K562 (cell line): ENCODE measurements around the gene SNW1. TPM values are rescaled to one million over a fixed set of nuclear protein-coding genes. Genes with fewer than 3 reads are reported as not detected.
A peak's percentile ranks its signal among the peaks of the same experiment; 100 is the strongest.

Source experiments
- ATF1 ChIP-seq, 2 experiments: fragments of 450-650 bp in 1 of 2; IDR thresholded peaks; 2 replicates each; pipeline ENCODE4 v1.6.1; 2016; ENCODE audit warnings: missing compliant biosample characterization in 1 of 2, missing genetic modification characterization in 1 of 2
- CEBPG ChIP-seq, 3 experiments: fragments of 200-800 bp in 1 of 3; sonication (Bioruptor generic) in 1 of 3; sonication (generic) in 1 of 3; formaldehyde crosslinking in 1 of 3; IDR thresholded peaks in 2 of 3; conservative IDR thresholded peaks in 1 of 3; 2 replicates each; pipeline versions ENCODE4 v1.6.1 to v1.8.0; 2016 to 2022; ENCODE audit warnings: missing compliant biosample characterization in 2 of 3, missing genetic modification characterization in 2 of 3, mild to moderate bottlenecking in 1 of 3, missing genetic modification reagents in 1 of 3
- MAFK ChIP-seq: IDR thresholded peaks from 2 replicates; pipeline ENCODE4 v1.6.1; 2011; ENCODE audit warnings: low read length, improper control_type of control experiment
- SMARCC2 ChIP-seq: fragments of 450-650 bp; IDR thresholded peaks from 2 replicates; pipeline ENCODE4 v1.6.1; 2017; ENCODE audit warnings: antibody characterized with exemption, moderate library complexity, mild to moderate bottlenecking, low read depth
- polyA plus RNA-seq, 8 experiments: library from polyadenylated mRNA; depleted of rRNA in 4 of 8; stranded (reverse) in 5 of 8; unstranded in 3 of 8; fragments of >200 nt; fragmentation: Nextera tagmentation in 2 of 8; fragmentation: Illumina TruSeq in 1 of 8; extraction: Ambion mirVana in 2 of 8; extraction: Trizol in 1 of 8; gene quantifications; 2 replicates each; pipeline versions ENCODE4 v1.2.1 to v1.2.3, GENCODE V29; 2011 to 2014; ENCODE audit warnings: inconsistent platforms in 1 of 8, missing spikeins in 1 of 8
- total RNA-seq, 7 experiments: library from RNA; depleted of rRNA in 6 of 7; stranded (reverse); fragments of >200 nt in 6 of 7; fragmentation: Illumina TruSeq in 2 of 7; extraction: Trizol in 2 of 7; gene quantifications; 2 replicates each; pipeline versions ENCODE4 v1.2.1 to v1.2.3, GENCODE V29; 2011 to 2021; ENCODE audit warnings: low replicate concordance in 1 of 7
- TF ChIP-seq, protein P1 (sequence below), 2 experiments: fragments of 450-650 bp; formaldehyde crosslinking in 1 of 2; IDR thresholded peaks; 2 replicates each; pipeline versions ENCODE4 v1.4.0 to v1.6.1; 2014 to 2020; ENCODE audit warnings: mild to moderate bottlenecking in 2 of 2, borderline replicate concordance in 1 of 2, low read depth in 1 of 2
- TF ChIP-seq, protein P2 (sequence below), 2 experiments: IDR thresholded peaks; 2 replicates each; pipeline ENCODE4 v1.6.1; 2011; ENCODE audit warnings: borderline replicate concordance in 1 of 2, control low read depth in 1 of 2, low read depth in 1 of 2, low read length in 1 of 2, mild to moderate bottlenecking in 1 of 2, mixed read lengths in 1 of 2, moderate library complexity in 1 of 2; ENCODE audit not compliant: insufficient read depth in 1 of 2, insufficient read length in 1 of 2, poor library complexity in 1 of 2, severe bottlenecking in 1 of 2; ENCODE audit errors: extremely low read depth in 1 of 2
- TF ChIP-seq, protein P3 (sequence below), 2 experiments: fragments of 450-650 bp; IDR thresholded peaks; 2 replicates each; pipeline ENCODE4 v1.6.1; 2018; ENCODE audit warnings: mild to moderate bottlenecking in 2 of 2, low read depth in 1 of 2; ENCODE audit not compliant: partially characterized antibody in 2 of 2
- TF ChIP-seq, protein P4 (sequence below): fragments of 450-650 bp; IDR thresholded peaks from 2 replicates; pipeline ENCODE4 v1.6.1; 2016; ENCODE audit warnings: antibody characterized with exemption

The SNW1 gene
- total and polyA plus RNA-seq, 9 of the 15 experiments (the other 6 are each of a cell fraction or from before 2014, with no cell fraction given): 64.4 to 143 (median 98.2) TPM

DNA sequence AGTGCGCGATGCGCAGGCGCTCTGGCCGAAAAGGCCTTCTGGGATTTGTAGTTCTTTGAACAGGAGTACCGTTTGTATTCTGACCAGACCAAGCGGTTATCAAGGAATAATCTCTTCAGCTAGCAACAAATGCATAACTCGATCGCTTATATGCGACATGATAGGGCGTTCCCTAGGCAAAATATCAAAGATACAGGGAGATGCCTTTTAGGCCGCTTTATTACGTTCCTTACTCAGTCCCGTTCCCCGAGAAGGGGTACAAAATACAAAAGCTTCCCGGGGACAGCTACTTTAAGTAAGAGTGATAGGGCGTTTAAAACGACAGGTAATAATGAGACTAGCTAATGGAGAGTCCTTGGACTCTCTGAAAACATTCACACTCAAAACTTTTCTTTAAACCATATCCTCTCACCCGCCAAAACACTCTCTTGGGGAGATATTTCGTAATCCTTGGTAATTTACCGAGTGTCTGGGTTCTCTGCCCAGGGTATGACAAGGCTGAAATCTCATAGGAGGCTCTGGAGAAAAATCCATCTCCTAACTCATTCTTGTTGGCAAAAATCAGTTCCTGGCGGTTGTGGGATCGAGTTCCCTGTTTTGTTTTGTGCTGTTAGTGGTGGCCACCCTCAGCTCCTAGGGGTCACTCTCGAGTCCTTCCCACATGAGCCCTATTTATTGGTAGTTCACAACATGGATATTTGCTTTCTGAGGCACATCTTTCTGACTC is 412 bp upstream of the SNW1 start (continued):
- TF ChIP-seq, protein P1, sequence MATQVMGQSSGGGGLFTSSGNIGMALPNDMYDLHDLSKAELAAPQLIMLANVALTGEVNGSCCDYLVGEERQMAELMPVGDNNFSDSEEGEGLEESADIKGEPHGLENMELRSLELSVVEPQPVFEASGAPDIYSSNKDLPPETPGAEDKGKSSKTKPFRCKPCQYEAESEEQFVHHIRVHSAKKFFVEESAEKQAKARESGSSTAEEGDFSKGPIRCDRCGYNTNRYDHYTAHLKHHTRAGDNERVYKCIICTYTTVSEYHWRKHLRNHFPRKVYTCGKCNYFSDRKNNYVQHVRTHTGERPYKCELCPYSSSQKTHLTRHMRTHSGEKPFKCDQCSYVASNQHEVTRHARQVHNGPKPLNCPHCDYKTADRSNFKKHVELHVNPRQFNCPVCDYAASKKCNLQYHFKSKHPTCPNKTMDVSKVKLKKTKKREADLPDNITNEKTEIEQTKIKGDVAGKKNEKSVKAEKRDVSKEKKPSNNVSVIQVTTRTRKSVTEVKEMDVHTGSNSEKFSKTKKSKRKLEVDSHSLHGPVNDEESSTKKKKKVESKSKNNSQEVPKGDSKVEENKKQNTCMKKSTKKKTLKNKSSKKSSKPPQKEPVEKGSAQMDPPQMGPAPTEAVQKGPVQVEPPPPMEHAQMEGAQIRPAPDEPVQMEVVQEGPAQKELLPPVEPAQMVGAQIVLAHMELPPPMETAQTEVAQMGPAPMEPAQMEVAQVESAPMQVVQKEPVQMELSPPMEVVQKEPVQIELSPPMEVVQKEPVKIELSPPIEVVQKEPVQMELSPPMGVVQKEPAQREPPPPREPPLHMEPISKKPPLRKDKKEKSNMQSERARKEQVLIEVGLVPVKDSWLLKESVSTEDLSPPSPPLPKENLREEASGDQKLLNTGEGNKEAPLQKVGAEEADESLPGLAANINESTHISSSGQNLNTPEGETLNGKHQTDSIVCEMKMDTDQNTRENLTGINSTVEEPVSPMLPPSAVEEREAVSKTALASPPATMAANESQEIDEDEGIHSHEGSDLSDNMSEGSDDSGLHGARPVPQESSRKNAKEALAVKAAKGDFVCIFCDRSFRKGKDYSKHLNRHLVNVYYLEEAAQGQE (IDR thresholded peaks at IDR 0.05; ENCODE audit: borderline replicate concordance): peak; percentile 12; the same call in 1 of the 2 replicates
- TF ChIP-seq, protein P1 (CRISPR knock-in tag; IDR thresholded peaks at IDR 0.05; ENCODE audit: low read depth): no peak
- TF ChIP-seq, protein P2, sequence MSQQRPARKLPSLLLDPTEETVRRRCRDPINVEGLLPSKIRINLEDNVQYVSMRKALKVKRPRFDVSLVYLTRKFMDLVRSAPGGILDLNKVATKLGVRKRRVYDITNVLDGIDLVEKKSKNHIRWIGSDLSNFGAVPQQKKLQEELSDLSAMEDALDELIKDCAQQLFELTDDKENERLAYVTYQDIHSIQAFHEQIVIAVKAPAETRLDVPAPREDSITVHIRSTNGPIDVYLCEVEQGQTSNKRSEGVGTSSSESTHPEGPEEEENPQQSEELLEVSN (IDR thresholded peaks at IDR 0.05; ENCODE audit: borderline replicate concordance in 1 of 2, extremely low read depth in 1 of 2, insufficient read depth in 1 of 2, insufficient read length in 1 of 2, low read depth in 1 of 2, low read length in 1 of 2, poor library complexity in 1 of 2, severe bottlenecking in 1 of 2): no peak
- TF ChIP-seq SMARCC2 (0 out of 2 replicates have a peak, but pooled peaks have one; percentile 22), MAFK (no peak), ATF1 (CRISPR knock-in tag; IDR thresholded peaks at IDR 0.05) (no peak), ATF1 (tag; IDR thresholded peaks at IDR 0.05) (peak; percentile 51; the same call in 1 of the 2 replicates), CEBPG (CRISPR knock-in tag; IDR thresholded peaks at IDR 0.05) (0 out of 2 replicates have a peak, but pooled peaks have one; percentile 27), CEBPG (tag; conservative IDR thresholded peaks at IDR 0.05 in 1 of 2, IDR thresholded peaks at IDR 0.05 in 1 of 2) (peak; percentile 68 to 88)
- TF ChIP-seq, protein P3, sequence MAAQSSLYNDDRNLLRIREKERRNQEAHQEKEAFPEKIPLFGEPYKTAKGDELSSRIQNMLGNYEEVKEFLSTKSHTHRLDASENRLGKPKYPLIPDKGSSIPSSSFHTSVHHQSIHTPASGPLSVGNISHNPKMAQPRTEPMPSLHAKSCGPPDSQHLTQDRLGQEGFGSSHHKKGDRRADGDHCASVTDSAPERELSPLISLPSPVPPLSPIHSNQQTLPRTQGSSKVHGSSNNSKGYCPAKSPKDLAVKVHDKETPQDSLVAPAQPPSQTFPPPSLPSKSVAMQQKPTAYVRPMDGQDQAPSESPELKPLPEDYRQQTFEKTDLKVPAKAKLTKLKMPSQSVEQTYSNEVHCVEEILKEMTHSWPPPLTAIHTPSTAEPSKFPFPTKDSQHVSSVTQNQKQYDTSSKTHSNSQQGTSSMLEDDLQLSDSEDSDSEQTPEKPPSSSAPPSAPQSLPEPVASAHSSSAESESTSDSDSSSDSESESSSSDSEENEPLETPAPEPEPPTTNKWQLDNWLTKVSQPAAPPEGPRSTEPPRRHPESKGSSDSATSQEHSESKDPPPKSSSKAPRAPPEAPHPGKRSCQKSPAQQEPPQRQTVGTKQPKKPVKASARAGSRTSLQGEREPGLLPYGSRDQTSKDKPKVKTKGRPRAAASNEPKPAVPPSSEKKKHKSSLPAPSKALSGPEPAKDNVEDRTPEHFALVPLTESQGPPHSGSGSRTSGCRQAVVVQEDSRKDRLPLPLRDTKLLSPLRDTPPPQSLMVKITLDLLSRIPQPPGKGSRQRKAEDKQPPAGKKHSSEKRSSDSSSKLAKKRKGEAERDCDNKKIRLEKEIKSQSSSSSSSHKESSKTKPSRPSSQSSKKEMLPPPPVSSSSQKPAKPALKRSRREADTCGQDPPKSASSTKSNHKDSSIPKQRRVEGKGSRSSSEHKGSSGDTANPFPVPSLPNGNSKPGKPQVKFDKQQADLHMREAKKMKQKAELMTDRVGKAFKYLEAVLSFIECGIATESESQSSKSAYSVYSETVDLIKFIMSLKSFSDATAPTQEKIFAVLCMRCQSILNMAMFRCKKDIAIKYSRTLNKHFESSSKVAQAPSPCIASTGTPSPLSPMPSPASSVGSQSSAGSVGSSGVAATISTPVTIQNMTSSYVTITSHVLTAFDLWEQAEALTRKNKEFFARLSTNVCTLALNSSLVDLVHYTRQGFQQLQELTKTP (IDR thresholded peaks at IDR 0.05; ENCODE audit: low read depth in 1 of 2, partially characterized antibody in 2 of 2): peak in 1 of 2 experiments; percentile 78
- TF ChIP-seq, protein P4, sequence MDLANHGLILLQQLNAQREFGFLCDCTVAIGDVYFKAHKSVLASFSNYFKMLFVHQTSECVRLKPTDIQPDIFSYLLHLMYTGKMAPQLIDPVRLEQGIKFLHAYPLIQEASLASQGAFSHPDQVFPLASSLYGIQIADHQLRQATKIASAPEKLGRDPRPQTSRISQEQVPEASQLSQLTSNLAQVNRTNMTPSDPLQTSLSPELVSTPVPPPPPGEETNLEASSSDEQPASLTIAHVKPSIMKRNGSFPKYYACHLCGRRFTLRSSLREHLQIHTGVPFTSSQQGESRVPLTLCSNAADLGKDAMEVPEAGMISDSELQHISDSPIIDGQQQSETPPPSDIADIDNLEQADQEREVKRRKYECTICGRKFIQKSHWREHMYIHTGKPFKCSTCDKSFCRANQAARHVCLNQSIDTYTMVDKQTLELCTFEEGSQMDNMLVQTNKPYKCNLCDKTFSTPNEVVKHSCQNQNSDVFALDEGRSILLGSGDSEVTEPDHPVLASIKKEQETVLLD: 0 out of 2 replicates have a peak, but pooled peaks have one; percentile 22
